Cardiac fibroblast (primary cell): ENCODE data around the gene PDCD1LG2.

Experiments
- DNase-seq, 2 donors: peaks; one replicate each; pipeline versions ENCODE4 v3.0.0 to v3.0.0-alpha.2; 2010; ENCODE audit warnings: low read depth in 2 of 2
- H3K4me3 ChIP-seq, 2 donors: replicated peaks in 1 of 2; 1 replicate in 1 of 2; 2 replicates in 1 of 2; pipeline ENCODE4 v1.5.1; 2011; ENCODE audit warnings: low read depth in 2 of 2, low read length in 2 of 2, mild to moderate bottlenecking in 2 of 2, moderate library complexity in 1 of 2
- TF ChIP-seq, protein P1 (sequence below): IDR thresholded peaks from one replicate; pipeline ENCODE4 v1.5.1; 2011; ENCODE audit warnings: low read depth, mild to moderate bottlenecking, low read length, inconsistent platforms

The PDCD1LG2 gene

DNA sequence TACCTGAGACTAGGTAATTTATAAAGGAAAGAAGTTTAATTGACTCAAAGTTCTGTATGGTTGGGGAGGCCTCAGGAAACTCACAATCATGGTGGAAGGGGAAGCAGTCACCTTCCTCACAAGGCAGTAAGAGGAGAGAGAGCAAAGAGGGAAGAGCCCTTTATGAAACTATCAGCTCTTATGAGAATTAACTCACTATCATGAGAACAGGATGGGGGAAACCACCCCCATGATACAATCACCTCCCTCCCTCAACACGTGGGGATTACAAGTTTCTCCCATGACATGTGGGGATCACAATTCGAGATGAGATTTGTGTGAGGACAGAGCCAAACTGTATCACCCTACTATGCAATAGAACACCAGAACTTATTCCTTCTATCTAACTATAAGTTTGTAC is 32.1 kb upstream of the PDCD1LG2 start:
- DNase-seq, result no peak
- H3K4me3 ChIP-seq, result no peak overlapping the region
- TF ChIP-seq, protein P1, sequence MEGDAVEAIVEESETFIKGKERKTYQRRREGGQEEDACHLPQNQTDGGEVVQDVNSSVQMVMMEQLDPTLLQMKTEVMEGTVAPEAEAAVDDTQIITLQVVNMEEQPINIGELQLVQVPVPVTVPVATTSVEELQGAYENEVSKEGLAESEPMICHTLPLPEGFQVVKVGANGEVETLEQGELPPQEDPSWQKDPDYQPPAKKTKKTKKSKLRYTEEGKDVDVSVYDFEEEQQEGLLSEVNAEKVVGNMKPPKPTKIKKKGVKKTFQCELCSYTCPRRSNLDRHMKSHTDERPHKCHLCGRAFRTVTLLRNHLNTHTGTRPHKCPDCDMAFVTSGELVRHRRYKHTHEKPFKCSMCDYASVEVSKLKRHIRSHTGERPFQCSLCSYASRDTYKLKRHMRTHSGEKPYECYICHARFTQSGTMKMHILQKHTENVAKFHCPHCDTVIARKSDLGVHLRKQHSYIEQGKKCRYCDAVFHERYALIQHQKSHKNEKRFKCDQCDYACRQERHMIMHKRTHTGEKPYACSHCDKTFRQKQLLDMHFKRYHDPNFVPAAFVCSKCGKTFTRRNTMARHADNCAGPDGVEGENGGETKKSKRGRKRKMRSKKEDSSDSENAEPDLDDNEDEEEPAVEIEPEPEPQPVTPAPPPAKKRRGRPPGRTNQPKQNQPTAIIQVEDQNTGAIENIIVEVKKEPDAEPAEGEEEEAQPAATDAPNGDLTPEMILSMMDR, result no peak

DNA sequence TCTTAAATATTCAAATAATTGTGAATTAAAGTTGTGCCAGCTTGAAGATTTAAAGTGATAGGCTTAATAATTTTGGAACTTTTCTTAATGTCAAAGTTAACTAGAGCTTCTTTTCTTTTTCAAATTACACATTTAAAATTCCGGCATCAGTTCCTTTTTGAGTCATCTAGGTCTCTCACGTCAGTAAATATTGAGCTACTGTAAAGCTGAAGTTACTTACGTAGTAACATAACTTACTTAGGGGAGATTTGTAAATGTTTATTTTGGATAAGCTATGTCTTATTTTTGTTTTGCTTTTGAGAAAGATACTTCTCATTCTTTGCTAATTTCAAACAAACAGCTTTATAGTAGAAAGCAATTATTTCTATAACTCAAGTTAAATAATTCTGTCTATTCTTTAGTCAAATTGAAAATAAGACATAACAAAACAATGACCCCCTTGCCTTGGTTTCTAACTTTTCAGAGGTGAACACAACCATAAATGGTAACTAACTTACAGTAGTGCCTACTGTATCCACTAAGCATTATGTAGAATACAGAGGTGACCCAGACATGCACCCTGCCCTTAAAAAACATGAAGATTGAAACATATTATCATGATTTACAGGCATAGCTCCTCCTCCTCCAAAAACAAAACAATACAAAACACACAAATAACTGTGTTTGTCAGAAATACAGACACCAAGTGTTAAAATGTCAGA is 30.2 kb upstream of the PDCD1LG2 start:
- no peak overlapping the region for H3K4me3 ChIP-seq
- peak in 1 of 2 donors; percentile 28 for DNase-seq
- TF ChIP-seq, protein P1, result no peak

DNA sequence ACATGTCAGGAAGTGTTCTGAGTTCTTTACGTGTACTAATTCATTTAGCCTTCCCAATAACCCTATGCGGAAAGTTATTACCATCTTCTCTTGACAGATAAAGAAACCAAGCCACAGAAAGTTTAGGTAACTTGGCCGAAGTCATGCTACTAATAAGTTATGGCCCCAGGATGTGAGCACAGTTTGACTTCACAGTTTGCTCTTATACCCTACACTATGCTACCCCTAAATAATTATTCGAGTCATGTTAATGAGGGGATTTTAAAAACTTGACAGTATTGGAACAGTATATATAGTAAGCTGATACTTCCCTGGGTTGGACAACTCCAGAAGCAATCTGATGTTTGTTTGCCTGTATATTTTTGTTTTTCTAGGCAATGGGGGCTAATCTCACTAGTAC is 29.4 kb upstream of the PDCD1LG2 start:
- no peak for DNase-seq
- no peak overlapping the region for H3K4me3 ChIP-seq
- TF ChIP-seq, protein P1, result no peak

DNA sequence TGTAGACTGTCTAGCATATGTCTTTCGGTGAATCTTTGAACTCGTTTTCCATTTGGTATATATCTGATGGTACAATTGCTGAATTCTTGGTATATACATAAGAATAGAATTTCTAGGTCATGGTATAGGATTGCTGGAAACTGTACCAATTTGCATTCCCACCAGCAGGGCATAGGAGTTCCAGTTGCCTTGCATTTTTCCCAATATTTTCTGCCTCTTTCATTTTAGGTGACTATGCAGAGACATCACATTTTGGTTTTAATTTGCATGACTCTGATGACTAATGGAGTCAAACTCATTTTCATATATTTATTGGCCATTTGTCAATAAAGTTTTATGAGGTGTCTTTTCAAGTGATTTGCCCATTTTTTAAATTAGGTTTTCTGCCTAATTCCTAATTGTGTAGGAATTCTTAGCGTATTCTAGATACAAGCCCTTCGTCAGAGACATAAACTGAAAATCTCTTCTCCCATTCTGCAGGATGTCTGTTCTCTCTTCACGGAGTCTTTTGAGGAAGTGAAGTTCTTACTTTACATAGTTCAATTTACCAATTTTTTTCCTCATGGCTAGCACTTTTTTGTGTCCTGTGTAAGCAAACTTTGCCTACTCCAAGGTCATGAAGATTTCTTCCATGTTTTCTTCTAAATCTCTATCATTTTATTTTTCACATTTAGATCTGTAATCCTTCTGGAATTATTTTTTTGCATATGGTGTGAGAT is 28.9 kb upstream of the PDCD1LG2 start:
- H3K4me3 ChIP-seq, result no peak overlapping the region
- no peak for DNase-seq
- TF ChIP-seq, protein P1, result peak; percentile 23

DNA sequence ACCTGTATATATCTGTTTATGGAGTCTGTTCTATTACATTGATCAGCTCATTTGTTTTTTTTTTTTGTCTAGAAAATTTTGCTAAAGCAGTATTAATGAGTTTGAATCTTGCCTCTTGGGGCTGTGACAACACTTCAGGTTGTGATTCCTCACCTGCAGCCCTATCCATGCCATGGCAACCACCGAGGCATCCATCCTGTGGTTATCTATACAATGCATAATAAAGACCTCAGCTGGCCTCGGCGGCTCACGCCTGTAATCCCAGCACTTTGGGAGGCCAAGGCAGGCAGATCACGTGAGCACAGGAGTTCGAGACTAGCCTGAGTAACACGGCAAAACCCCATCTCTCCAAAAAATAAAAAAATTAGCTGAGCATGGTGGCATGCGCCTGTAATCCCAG is 28.1 kb upstream of the PDCD1LG2 start:
- no peak overlapping the region for H3K4me3 ChIP-seq
- no peak for DNase-seq
- TF ChIP-seq, protein P1, result no peak

DNA sequence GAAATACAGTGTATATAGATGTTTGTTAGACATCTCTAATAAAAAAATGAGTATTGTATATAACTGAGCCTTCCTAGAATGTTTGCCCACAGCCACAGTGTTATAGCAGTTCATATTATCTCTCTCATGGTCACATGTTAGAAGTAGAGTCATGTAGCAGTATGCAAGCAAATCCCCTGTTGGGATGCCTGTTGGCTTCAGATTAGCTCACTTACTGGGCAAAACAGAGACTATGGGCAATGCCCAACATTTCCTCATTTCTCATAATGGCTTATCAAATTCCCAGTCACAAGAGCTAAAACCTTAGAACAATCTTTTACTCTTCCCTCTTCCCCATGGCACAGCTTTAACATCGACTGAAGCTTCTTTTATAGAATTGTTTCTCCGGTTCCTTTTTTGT is 27.0 kb upstream of the PDCD1LG2 start:
- no peak overlapping the region for H3K4me3 ChIP-seq
- DNase-seq, result no peak
- TF ChIP-seq, protein P1, result no peak
